Fibroblast of lung (primary cell): Measurements from ENCODE around the gene RNF2.

Source experiments
- CTCF ChIP-seq, 2 donors: IDR thresholded peaks in 1 of 2; conservative IDR thresholded peaks in 1 of 2; 1 replicate in 1 of 2; 2 replicates in 1 of 2; pipeline ENCODE4 v1.5.1; 2011 to 2012; ENCODE audit warnings: low read length in 2 of 2, control low read depth in 1 of 2, inconsistent platforms in 1 of 2, low read depth in 1 of 2, mild to moderate bottlenecking in 1 of 2
- EZH2 ChIP-seq: IDR thresholded peaks from 2 replicates; pipeline ENCODE4 v1.5.1; 2012; ENCODE audit warnings: low read length, control low read depth, mild to moderate bottlenecking; ENCODE audit errors: missing control alignments

GRCh38 chr1:185058110-185058509, 12.8 kb downstream of the RNF2 start:
- TF ChIP-seq EZH2 (no peak), CTCF (conservative IDR thresholded peaks at IDR 0.05 in 1 of 2, IDR thresholded peaks at IDR 0.05 in 1 of 2; ENCODE audit: low read depth in 1 of 2, low read length in 2 of 2) (no peak)
